Cerebellar cortex (tissue), 1 donor: ENCODE results near the gene PTPRC.

Experiments
- DNase-seq: peaks from one replicate; pipeline ENCODE4 v3.0.0-alpha.2; 2015; ENCODE audit warnings: low spot score

The PTPRC gene

GRCh38 chr1:198620951-198621824, 17.7 kb upstream of the PTPRC start:
- no peak for DNase-seq

DNA sequence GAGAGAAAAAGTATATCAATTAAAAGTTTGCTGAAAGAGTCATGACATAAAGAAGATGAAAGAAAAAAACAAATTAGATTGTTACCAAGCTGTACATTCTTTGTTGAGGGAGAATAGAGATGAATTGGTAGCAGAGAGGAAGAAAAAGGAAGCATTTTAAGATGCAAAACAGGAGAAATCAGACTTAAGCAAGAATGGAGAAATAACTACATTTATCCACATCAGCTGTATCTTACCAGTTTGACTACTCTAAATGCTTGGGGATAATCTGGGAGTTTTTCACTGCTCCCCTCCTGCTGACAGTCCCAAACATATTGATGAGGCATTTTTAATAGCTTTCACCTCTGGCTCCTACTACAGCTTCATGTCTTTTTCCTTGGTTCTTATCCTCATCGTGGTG, 16.8 kb upstream of the PTPRC start:
- DNase-seq, result no peak

- no peak for DNase-seq
Observed at GRCh38 chr1:198623752-198624647, 14.8 kb upstream of the PTPRC start.

GRCh38 chr1:198624648-198624980, 14.2 kb upstream of the PTPRC start:
- no peak for DNase-seq

- DNase-seq, result no peak
Observed at GRCh38 chr1:198627436-198628066, 11.3 kb upstream of the PTPRC start.

DNA sequence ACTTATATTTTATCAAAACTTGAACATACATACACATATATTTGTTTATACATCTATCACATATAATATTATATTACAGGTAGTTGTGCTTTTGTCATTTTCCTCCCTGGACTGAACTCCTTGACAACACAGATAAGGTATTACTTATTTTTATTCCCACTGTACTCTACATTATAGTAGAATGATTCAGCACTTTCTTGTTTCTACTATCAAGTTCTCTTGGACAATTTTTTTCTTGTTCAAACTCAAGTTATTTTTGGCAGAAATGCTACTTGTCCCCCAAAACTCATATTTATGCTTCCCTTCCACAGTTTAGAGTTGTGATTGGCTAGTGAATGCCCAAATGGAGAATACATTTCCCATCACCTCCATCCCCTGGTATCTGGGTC, 10.8 kb upstream of the PTPRC start:
- DNase-seq, result no peak

GRCh38 chr1:198629610-198630009, 9.2 kb upstream of the PTPRC start:
- no peak for DNase-seq

- no peak for DNase-seq
Observed at GRCh38 chr1:198630863-198631262, 8.0 kb upstream of the PTPRC start.

GRCh38 chr1:198631292-198631691, 7.5 kb upstream of the PTPRC start:
- DNase-seq, result no peak

- DNase-seq, result no peak
Observed at GRCh38 chr1:198632007-198632406, 6.8 kb upstream of the PTPRC start.

- no peak for DNase-seq
Observed at GRCh38 chr1:198633675-198634121, 5.1 kb upstream of the PTPRC start.

DNA sequence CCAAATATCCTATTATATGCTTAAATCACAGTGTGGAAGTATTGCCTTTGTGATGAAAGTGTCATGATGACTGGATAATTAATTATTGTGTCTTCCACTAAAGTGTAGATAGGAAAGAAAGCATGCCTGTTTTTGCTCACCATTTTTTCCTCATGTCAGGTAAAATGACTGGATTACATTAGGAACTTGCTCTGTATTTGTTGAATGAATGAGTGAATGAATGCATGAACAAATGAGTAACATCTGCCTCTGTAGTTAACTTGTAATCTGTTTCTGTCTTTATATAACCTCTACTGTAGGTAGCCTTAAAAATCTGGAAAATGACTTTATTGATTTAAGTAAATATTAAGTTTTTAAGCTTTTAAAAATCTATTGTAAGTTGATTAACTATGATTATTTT, 2.9 kb upstream of the PTPRC start:
- DNase-seq, result no peak

- no peak for DNase-seq
Observed at GRCh38 chr1:198636391-198636790, 2.4 kb upstream of the PTPRC start.

DNA sequence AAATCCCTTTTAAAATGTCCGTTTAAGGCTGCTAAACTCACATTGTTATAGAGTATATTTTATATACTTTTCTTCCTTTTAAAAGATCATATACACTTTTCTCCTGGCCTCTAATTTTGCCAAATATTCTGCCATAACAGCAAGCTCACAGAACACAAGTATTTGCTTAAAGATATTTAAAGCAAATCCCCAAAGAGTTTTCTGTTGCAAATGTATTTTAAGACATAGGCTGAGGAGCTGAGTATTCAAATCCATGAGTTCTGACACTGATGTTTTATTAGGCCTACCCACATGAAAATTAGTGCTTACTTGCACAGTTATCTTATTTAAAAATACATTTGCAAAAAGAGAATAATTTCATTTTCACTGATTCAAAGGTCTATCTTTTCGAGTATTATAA, 1.7 kb upstream of the PTPRC start:
- no peak for DNase-seq

GRCh38 chr1:198637916-198638437, 863 bp upstream of the PTPRC start:
- DNase-seq, result no peak

DNA sequence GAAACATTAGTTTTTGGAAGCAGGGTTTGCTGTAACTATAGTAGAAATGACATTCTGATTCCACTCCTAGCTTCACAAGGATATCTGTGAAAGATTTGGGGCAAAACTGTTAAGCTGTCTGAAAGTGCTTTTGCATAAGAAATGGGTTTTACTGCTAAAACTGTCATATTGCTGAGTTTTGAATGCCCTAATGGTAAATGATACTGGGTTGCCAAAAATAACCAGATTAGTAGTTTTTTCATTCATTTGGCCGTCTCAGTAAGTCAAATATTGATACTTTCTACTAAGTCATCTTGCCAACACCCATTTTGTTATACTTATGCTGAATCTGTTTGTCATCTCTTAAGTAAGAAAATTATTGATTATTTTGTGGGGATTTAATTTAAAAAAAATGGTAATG, 399 bp upstream of the PTPRC start:
- DNase-seq, result no peak

DNA sequence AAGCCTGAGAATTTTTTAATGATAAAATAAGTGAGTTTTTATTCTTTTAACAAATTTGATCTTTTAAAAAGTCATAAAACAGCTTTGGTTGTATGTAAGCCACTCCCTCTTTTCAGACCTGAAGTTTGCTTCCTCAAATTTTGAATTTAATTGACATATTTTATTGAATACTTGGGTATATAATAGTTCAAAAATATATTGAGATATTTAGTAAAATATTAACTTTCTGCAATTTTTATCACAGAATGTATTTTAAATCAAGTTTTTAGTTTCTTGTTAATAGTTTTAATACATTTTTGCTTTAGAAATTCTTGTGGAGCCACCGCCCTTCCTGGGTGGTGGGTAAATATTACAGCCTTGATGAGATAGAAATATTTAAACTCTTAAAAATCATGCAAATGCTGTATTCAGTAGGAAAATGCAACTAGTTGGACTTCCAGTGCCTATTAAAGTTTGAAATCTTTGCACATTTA, 867 bp downstream of the PTPRC start:
- no peak for DNase-seq

DNA sequence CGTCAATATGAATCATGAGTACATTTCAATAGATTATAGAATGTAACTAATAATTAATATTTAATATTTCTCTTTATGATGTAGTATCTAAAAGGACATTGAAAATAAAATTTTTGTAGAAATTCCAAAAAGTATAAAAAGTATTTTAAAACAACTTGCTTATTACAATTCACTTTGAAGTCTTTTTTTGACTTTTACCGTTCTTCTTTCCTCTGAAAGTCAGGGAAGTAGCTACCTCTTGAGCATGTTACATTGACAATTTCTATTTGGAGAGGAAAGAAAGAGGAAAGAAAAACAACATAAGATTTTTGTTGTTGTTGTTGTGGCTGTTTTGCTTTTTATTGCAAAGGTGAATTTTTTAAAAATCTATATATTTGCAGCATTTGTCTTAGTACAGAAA, 1.3 kb downstream of the PTPRC start:
- no peak for DNase-seq

DNA sequence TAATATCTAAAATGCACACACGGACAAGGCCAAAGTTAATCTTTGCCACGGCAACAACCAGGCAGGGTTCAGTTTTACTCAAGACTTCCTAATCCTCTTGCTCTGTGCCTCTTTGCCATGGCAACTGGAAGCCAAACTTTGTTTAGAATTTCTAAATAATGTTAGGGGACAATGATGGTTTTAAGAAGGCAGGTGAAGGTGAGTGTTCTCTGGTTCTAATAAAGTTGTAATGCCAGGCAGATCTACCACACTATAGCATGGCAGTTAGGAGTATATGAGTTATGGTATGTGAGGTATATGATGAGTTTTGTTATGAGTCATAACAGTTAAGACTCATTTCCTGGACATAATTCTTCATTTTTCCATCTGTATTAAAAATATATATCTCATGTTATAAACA, 2.7 kb downstream of the PTPRC start:
- no peak for DNase-seq

GRCh38 chr1:198641966-198642668, 3.3 kb downstream of the PTPRC start:
- DNase-seq, result no peak

GRCh38 chr1:198642983-198643382, 4.1 kb downstream of the PTPRC start:
- DNase-seq, result no peak

DNA sequence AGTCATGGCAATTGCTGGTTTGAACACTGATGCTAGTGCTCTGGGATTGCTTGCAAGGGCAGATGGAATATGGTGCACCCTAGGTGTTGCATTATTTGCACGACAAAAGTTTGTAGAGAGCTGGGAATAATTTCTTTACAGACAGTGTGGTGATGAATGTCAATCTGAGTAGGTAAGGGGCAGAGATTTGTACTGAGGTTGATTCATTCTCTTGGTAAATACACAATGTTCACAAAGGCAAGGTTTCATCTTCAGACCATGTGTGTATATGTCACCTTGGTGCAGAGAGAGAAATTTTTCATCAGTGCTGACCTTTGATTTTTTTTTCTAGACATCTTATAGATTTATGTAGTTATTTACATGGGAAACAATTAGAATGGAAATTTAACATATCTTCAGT, 5.0 kb downstream of the PTPRC start:
- no peak for DNase-seq
